LNCAP (cell line): Measurements from ENCODE around the gene GTF2I.

Source experiments
- TF ChIP-seq, protein P1 (sequence below): fragments of 450-650 bp; IDR thresholded peaks from 2 replicates; pipeline ENCODE4 v1.5.1; 2017; ENCODE audit warnings: mild to moderate bottlenecking

The GTF2I gene

DNA sequence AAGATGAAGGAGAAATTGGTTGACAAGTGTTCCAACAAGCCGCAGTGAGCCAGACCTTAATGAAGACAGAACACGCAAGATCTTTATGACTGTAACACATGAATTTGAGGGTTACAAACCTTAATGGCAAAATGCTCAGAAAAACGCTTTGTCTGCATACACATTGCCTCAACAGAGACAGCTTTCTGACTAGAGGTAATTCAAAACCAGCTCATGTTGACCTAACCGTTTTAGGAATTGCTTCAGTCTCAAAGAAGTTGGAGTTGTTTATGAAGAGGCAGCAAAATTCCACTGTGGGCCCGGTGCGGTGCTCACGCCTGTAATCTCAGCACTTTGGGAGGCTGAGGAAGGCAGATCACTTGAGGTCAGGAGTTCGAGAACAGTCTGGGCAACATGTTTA lies 2.2 kb upstream of the GTF2I start:
- TF ChIP-seq, protein P1, sequence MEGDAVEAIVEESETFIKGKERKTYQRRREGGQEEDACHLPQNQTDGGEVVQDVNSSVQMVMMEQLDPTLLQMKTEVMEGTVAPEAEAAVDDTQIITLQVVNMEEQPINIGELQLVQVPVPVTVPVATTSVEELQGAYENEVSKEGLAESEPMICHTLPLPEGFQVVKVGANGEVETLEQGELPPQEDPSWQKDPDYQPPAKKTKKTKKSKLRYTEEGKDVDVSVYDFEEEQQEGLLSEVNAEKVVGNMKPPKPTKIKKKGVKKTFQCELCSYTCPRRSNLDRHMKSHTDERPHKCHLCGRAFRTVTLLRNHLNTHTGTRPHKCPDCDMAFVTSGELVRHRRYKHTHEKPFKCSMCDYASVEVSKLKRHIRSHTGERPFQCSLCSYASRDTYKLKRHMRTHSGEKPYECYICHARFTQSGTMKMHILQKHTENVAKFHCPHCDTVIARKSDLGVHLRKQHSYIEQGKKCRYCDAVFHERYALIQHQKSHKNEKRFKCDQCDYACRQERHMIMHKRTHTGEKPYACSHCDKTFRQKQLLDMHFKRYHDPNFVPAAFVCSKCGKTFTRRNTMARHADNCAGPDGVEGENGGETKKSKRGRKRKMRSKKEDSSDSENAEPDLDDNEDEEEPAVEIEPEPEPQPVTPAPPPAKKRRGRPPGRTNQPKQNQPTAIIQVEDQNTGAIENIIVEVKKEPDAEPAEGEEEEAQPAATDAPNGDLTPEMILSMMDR: no peak

DNA sequence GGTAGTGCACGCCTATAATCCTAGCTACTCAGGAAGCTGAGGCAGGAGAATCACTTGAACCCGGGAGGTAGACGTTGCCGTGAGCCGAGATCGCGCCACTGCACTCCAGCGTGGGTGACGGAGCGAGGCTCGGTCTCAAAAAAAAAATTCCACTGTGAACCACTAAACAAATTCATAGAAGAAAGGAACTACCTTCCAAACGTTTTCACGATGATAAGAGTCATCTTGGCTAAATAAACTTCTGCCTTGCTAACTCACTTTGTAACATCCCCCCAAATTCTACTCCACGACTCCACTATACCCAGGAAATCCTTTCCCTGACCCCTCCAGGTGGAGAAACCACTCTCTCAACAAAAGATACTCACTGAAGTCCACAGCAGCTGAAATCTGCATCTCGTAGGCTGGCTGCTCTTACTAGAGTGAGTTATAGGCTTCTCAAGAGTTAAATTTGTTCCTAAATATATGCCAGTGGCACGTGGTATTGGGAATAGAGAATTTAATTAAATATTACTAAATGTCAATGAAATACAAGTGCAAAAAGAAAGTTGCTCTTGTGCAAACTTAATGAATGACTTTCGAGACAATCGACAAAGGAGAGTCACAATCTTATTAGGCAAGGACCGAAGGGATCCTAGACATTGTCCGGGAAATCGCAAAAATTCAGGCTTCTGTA lies 1.6 kb upstream of the GTF2I start:
- TF ChIP-seq, protein P1: no peak

DNA sequence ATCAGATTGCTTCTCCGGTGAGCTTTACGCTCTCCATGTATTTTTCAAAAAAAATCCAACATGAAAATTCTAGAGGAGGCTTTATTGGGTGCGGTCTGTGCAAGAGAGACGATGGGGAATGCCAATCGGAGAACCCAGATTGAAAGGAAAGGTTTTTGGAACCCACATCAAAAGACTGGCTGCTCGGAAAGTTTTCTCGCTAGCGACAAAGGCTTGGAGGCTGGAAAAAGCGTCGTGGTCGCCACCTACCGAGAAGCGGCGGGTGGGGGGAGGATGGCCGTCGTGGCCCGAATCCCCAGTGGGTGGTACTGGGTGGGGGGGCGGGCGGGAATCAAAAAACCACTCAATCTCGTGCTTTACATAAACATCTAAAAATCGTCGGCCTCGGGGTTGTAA lies 1.1 kb upstream of the GTF2I start:
- TF ChIP-seq, protein P1: no peak

DNA sequence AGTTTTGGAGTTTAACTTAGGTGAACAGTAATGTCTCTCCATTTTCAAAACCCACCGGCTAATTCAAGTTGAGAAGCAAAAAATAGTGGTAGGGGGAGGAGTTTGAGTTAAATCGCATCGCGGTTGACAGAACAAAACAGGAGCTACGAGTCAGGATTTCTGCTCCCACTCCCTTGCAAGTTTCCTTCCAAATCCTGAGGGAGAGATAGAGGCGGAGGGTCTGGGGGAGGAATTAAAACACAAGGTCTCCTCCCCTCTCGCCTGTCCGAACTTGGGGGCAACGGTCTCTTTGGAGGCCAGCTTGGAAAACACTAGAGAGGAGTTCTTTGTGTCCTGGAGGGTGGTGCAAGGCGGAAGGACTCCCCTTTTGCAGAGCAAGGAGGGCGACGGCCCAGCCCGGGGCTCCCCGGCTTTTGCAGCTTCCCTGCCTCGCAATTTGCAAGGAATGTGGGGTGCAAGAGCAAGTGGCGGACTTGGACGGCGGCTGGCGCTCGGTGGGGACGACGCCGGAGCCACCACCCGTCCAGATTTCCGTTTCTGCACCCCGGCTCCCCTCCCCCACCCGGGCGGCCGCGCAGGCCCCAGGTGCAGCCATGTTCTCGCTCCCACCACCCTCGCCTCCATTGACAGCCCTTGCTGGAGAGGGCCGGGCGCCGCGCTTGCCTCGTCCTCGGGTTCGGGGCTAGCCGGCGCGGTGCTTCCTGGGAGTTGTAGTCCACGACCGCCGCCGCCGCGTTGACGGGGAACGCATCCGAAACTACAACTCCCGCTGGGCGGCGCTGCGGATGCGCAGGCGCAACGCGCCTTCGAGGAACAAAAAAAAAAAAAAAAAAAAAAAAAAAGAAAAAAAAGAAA lies 454 bp upstream of the GTF2I start:
- TF ChIP-seq, protein P1: no peak

DNA sequence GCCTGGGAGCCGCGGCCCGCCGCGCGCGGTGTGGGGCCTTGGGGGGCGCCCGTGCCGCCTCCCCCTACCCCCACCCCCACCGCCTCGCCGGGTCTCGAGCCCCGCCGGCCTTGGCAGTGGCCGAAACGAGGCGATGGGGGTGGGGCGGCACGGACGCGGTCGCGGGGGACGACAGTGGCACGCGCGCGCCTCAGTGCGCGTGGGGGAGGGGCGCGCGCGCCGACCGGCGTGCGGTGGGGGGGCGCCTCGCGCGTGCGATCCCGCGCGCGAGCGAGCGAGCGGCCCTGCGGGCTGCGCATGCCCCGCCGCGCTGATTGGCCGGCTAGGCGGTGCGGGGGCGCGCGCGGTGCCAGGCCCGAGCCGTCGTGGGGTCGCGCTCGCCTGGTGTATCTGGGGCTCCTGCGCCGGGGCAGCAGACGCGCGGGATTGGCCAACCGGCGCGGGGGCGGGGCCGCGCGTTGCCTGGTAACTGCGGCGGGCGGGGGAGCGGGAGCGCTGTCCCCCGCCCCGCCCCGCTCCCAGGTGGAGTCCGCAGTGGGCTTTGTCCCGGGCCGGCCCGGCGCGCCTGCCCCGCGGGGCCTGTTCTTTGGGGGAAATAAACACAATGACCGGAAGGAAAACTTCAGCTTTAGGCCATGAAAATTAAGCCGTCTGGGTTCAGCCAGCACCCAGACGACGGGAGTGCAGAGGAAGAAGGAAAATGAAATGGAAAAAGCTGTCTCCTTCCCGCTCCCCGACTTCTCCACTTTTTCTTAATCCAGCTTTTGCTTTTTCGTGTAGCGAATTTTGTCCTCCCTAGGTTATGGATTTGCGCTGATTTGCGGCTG lies 873 bp downstream of the GTF2I start:
- TF ChIP-seq, protein P1: no peak

DNA sequence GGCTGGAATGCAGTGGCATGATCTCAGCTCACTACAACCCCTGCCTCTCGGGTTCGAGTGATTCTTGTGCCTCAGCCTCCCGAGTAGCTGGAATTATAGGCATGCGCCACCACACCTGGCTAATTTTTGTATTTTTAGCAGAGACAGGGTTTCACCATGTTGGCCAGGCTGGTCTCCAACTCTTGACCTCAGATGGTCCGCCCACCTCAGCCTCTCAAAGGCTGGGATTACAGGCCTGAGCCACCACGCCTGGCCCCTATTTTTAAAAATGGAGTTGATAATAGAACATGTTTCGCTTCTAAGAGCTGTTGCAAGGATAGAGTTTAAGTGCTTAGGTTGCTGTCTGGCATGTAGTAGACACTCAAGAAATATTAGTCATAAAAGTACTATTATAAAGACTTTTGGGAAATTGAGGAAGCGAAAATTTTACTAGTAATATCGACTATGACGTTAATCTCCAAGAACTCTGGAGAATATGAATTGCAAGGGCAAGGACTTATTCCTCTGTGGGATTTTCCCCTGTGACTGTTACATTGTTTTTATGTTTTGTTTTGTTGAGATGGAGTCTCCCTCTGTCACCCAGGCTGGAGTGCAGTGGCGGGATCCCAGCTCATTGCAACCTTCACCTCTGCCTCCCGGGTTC lies 7.9 kb downstream of the GTF2I start:
- TF ChIP-seq, protein P1: no peak

DNA sequence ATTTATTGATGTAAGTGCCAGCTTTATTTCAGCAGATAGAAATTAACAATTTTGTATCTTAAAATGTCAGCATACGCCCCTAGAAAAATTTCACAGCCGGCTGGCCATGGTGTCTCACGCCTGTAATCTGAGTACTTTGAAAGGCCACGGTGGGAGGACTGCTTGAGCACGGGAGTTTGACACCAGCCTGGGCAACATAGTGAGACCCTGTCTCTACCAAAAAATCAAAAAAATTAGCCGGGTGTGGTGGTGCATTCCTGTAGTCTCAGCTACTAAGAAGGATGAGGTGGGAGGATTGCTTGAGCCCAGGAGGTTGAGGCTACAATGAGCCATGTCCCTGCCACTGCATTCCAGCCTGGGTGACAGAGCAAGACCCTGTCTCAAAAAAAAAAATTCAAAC lies 14.1 kb downstream of the GTF2I start:
- TF ChIP-seq, protein P1: no peak
